Glutamatergic neuron (in vitro differentiated cells): ENCODE data around the gene CNNM4. TPM values are rescaled to one million over a fixed set of nuclear protein-coding genes. Genes with fewer than 3 reads are reported as not detected.

Experiments
- DNase-seq: peaks from one replicate; pipeline ENCODE4 v3.0.0; 2022
- H3K27ac Mint-ChIP-seq: one replicate; pipeline ENCODE4 v1.8.0; 2020; ENCODE audit warnings: mild to moderate bottlenecking, mixed read lengths, inconsistent platforms; ENCODE audit not compliant: unreplicated experiment
- H3K27me3 Mint-ChIP-seq: one replicate; pipeline ENCODE4 v1.8.0; 2020; ENCODE audit warnings: mild to moderate bottlenecking, moderate library complexity, mixed read lengths, inconsistent platforms; ENCODE audit not compliant: unreplicated experiment
- H3K36me3 Mint-ChIP-seq: one replicate; pipeline ENCODE4 v1.8.0; 2020; ENCODE audit warnings: mild to moderate bottlenecking, mixed read lengths, inconsistent platforms; ENCODE audit not compliant: unreplicated experiment
- H3K4me1 Mint-ChIP-seq: one replicate; pipeline ENCODE4 v1.8.0; 2020; ENCODE audit warnings: mild to moderate bottlenecking, low read depth, mixed read lengths, inconsistent platforms; ENCODE audit not compliant: unreplicated experiment
- H3K4me3 Mint-ChIP-seq: one replicate; pipeline ENCODE4 v1.8.0; 2020; ENCODE audit warnings: mild to moderate bottlenecking, mixed read lengths, inconsistent platforms; ENCODE audit not compliant: unreplicated experiment
- H3K9me3 Mint-ChIP-seq: one replicate; pipeline ENCODE4 v1.8.0; 2020; ENCODE audit warnings: mild to moderate bottlenecking, moderate library complexity, mixed read lengths, inconsistent platforms; ENCODE audit not compliant: unreplicated experiment
- total RNA-seq: library from RNA; stranded (reverse); fragmentation: NEBNext Ultra II Directional; extraction: Animal tissue kit (Norgen Biotek cat#: 25700); gene quantifications from one replicate; pipeline ENCODE4 v1.2.1, GENCODE V29; 2021; ENCODE audit not compliant: unreplicated experiment
- TF ChIP-seq, protein P1 (sequence below): fragments of 200-600 bp; sonication (generic); IDR thresholded peaks from one replicate; pipeline ENCODE4 v1.5.0; 2021; ENCODE audit not compliant: partially characterized antibody, unreplicated experiment

The CNNM4 gene
- total RNA-seq, 1 donor from 2014 or later: 15.4 TPM

DNA sequence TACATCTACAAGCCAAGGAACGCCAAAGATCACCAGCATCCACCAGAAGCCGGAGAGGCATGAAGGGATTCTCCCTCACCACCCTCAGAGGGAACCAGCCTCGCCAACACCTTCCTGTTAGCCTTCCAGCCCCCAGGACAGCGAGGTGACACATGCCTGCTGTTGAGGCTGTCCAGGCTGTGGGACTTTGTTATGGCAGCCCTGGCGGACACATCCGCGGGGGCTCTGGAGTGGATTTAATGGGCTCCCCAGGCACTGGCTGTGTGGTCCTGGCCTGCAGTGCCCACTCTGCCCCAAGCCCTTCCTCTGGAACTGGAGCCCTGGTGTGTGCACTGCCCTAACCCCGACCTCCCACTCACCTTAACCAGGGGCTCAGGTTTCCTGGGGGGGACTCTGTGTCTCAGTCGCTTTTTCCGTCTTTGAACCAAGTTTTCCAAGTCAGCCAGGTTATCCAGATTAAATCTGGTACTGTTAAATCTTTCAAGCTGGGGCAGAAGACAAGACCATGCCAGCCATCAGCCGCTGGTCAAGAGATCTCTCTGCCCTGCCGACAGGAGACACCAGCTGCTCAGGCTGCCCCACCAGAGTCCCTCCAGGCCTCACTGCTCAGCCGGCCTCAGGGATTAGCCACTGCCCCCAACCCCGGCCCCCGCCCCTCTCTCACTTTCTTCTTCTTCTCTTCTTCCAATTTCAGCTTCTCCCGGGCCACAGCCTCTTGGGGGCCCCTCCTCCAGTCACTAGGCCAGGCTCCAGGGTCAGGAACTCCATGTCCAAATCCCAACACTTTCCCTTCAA is 81.2 kb downstream of the CNNM4 start:
- Mint-ChIP-seq H3K4me3 (no peak overlapping the region), H3K27ac (no peak overlapping the region), H3K4me1 (peaks cover 19% of the 10 kb centered on the region), H3K36me3 (no peaks in the 10 kb centered on the region), H3K27me3 (peaks cover 3% of the 10 kb centered on the region), H3K9me3 (peaks cover 13% of the 10 kb centered on the region)
- DNase-seq: no peak
- TF ChIP-seq, protein P1, sequence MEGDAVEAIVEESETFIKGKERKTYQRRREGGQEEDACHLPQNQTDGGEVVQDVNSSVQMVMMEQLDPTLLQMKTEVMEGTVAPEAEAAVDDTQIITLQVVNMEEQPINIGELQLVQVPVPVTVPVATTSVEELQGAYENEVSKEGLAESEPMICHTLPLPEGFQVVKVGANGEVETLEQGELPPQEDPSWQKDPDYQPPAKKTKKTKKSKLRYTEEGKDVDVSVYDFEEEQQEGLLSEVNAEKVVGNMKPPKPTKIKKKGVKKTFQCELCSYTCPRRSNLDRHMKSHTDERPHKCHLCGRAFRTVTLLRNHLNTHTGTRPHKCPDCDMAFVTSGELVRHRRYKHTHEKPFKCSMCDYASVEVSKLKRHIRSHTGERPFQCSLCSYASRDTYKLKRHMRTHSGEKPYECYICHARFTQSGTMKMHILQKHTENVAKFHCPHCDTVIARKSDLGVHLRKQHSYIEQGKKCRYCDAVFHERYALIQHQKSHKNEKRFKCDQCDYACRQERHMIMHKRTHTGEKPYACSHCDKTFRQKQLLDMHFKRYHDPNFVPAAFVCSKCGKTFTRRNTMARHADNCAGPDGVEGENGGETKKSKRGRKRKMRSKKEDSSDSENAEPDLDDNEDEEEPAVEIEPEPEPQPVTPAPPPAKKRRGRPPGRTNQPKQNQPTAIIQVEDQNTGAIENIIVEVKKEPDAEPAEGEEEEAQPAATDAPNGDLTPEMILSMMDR: no peak

- H3K4me1 Mint-ChIP-seq: peaks cover 22% of the 10 kb centered on the region
- H3K36me3 Mint-ChIP-seq: no peaks in the 10 kb centered on the region
- H3K4me3 Mint-ChIP-seq: no peak overlapping the region
- H3K27ac Mint-ChIP-seq: no peak overlapping the region
- TF ChIP-seq, protein P1: no peak
- no peak for DNase-seq
- H3K27me3 Mint-ChIP-seq: peaks cover under 1% of the 10 kb centered on the region
- peaks cover 11% of the 10 kb centered on the region for H3K9me3 Mint-ChIP-seq
These were observed 81.9 kb downstream of the CNNM4 start for GRCh38 chr2:96842600-96842999.

DNA sequence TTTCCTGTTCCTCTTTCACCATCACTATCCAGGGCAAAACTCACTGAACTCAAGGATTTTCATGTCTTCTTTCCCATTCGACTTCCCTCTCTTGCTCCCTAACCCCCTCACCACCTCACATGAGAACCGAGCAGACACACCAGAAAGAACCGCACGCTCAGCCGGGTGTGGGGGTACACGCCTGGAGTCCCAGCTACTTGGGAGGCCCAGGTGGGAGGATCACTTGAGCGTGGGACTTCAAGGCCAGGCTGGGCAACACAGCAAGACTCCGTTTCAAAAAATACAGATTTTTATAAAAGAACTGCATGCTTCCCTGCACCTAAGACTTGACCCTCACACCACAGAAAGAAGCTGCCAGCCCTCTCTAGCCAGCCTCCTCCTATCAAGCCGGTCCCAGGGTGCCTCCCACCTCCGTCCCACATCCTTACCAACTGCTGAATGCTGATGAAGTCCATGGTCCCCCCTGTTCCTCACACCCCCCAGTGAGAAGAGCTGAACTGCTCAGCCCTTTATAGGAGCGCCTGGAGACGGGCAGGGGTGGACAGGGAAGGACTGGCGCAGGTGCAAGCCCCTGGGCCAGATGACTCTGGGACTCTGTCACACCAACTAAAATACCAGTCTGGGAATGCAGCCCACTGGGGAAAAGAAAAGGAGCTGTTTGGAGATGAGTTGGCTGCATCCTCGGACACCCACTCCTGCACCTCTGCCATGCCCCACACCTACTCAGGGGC is 83.0 kb downstream of the CNNM4 start, which contains the start of gene ANKRD23:
Gene ANKRD23 (minus strand): TSS at position 484 of the 731 bp plus-strand sequence. CDS start 29 bp downstream, at position 455.
- Mint-ChIP-seq H3K36me3 (no peaks in the 10 kb centered on the region), H3K4me1 (peaks cover 25% of the 10 kb centered on the region), H3K27me3 (peaks cover 2% of the 10 kb centered on the region), H3K27ac (no peak within 1 kb of the TSS), H3K4me3 (no peak within 1 kb of the TSS), H3K9me3 (peaks cover 14% of the 10 kb centered on the region)
- DNase-seq: no peak
- TF ChIP-seq, protein P1: no peak

DNA sequence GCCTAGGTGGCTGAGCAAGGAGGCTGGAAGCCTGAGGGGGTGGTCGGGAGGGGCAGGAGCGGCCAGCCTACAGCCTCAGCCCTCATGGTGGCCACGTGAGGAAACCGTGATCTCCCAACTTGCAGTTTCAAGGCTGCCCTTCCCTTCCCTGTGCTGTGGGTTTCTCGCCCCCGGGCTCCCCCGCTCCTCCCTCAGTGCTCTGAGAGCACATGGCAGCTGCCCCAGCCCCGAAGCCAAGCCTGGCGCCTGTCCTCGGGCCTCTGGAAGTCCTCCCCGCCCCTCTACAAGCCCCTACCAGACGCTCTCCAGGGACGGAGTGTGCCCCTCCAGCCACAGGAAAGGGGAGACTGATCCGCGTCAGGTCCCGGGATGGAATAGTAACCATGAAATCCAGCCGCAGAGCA is 83.7 kb downstream of the CNNM4 start:
- no peak overlapping the region for H3K4me3 Mint-ChIP-seq
- peaks cover 14% of the 10 kb centered on the region for H3K9me3 Mint-ChIP-seq
- DNase-seq: no peak
- peaks cover 2% of the 10 kb centered on the region for H3K27me3 Mint-ChIP-seq
- no peak overlapping the region for H3K27ac Mint-ChIP-seq
- H3K36me3 Mint-ChIP-seq: no peaks in the 10 kb centered on the region
- TF ChIP-seq, protein P1: no peak
- peaks cover 25% of the 10 kb centered on the region for H3K4me1 Mint-ChIP-seq

GRCh38 chr2:96846825-96847224 is 86.1 kb downstream of the CNNM4 start:
- H3K27ac Mint-ChIP-seq: no peak overlapping the region
- no peak for DNase-seq
- peaks cover 14% of the 10 kb centered on the region for H3K4me1 Mint-ChIP-seq
- peaks cover 2% of the 10 kb centered on the region for H3K27me3 Mint-ChIP-seq
- no peak overlapping the region for H3K4me3 Mint-ChIP-seq
- H3K9me3 Mint-ChIP-seq: peaks cover 8% of the 10 kb centered on the region
- H3K36me3 Mint-ChIP-seq: no peaks in the 10 kb centered on the region
- TF ChIP-seq, protein P1: no peak
